Loucy (cell line): ENCODE data around the gene ASIC2.
"Not testable (repeated sequence)": the region's sequence is repeated elsewhere in the genome, so short reads cannot be mapped to it uniquely, and the experiment has no call there.

Experiments
- CTCF ChIP-seq: fragments of 200-600 bp; sonication (generic); conservative IDR thresholded peaks from 2 replicates; pipeline ENCODE4 v1.5.1; 2014; ENCODE audit warnings: mild to moderate bottlenecking, antibody characterized with exemption, low read length
- EZH2phosphoT487 ChIP-seq: fragments of 200-600 bp; IDR thresholded peaks from 2 replicates; pipeline ENCODE4 v1.6.1; 2018; ENCODE audit warnings: antibody characterized with exemption, mild to moderate bottlenecking, moderate library complexity, borderline replicate concordance

DNA sequence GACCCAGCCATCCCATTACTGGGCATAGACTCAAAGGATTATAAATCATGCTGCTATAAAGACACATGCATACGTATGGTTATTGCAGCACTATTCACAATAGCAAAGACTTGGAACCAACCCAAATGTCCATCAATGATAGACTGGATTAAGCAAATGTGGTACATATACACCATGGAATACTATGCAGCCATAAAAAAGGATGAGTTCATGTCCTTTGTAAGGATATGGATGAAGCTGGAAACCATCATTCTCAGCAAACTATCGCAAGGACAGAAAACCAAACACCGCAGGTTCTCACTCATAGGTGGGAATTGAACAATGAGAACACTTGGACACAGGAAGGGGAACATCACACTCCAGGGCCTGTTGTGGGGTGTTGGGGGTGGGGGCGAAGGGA lies 323.9 kb downstream of the ASIC2 start:
- TF ChIP-seq CTCF, EZH2phosphoT487: not testable (repeated sequence)
